Measurements from ENCODE around the gene HBQ1.
"Not testable (repeated sequence)": the region's sequence is repeated elsewhere in the genome, so short reads cannot be mapped to it uniquely, and the experiment has no call there.

Gene HBQ1

DNA sequence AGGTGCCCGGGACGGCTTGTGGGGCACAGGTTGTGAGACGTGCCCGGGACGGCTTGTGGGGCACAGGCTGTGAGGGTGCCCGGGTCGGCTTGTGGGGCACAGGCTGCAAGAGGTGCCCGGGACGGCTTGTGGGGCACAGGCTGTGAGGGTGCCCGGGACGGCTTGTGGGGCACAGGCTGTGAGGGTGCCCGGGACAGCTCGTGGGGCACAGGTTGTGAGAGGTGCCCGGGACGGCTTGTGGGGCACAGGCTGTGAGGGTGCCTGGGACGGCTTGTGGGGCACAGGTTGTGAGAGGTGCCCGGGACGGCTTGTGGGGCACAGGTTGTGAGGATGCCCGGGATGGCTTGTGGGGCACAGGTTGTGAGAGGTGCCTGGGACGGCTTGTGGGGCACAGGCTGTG is 20.0 kb upstream of the HBQ1 start:
- not testable (repeated sequence) for DNase-seq (ENCODE audit: extremely low read depth in 1 of 2, low read depth in 1 of 2)

DNA sequence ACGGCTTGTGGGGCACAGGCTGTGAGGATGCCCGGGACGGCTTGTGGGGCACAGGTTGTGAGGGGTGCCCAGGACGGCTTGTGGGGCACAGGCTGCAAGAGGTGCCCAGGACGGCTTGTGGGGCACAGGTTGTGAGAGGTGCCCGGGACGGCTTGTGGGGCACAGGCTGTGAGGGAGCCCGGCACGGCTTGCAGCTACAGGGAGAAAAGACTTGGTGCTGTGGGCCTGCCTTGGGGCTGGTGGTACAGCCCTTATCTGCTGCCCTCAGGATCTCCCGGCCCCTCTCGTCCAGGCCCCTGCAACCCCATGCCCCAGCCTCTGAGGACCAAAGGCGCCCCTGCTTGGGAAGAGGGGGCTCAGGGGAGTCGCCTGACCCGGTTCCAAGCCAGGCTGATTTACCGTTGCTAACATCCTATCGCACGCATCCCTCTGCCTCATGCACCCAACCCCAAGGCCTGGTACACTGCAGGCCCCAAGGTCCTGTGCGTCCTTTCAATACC is 19.5 kb upstream of the HBQ1 start:
- no peak for DNase-seq (ENCODE audit: extremely low read depth in 1 of 2, low read depth in 1 of 2)

DNA sequence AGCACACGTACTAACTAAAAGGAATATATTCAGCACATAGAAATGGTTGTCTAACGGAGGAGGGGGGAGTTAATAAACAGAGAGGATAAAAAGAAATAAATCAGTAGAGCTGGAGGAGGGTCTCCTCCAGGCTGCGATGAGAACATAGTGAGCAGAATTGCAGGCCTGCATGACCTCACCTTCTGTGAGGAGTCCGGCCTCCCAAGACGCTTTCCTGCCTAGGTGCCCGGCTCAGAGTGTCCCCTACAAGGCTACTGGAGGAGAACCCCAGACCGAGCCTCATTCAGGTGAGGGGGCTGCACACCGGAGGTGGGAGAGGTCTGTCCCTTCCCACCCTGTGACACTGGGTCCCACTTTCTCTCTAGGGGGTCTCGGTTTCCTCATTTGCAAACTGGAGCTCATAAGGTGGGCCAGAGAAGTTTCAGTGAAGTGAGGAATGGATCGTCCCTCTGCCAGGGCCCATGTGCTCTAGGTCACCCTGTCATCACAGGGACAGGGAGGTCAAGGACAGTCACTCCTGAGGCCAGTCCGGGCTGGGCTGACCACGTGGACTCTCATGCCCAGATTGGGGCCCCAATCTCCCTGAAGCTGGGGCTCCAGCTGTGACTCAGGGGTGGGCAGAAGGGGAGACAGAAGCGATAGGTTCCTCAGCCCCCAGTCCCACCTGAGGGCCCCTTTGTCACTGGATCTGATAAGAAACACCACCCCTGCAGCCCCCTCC is 17.8 kb upstream of the HBQ1 start:
- no peak for DNase-seq (ENCODE audit: extremely low read depth in 1 of 2, low read depth in 1 of 2)

DNA sequence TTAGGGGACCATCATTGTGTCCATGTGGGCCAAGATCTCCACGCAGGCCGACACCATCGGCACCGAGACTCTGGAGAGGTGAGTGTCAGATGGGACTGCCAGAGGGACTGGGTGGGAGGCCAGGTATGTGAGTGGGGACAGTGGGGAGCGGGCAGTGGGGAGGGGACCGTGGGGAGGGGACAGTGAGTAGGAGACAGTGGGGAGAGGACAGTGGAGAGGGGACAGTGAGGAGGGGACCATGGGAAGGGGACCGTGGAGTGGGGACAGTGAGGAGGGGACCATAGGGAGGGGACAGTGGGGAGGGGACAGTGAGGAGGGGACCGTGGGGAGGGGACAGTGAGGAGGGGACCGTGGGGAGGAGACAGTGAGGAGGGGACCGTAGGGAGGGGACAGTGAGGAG is 17.1 kb upstream of the HBQ1 start:
- DNase-seq (ENCODE audit: extremely low read depth in 1 of 2, low read depth in 1 of 2) = not testable (repeated sequence)

DNA sequence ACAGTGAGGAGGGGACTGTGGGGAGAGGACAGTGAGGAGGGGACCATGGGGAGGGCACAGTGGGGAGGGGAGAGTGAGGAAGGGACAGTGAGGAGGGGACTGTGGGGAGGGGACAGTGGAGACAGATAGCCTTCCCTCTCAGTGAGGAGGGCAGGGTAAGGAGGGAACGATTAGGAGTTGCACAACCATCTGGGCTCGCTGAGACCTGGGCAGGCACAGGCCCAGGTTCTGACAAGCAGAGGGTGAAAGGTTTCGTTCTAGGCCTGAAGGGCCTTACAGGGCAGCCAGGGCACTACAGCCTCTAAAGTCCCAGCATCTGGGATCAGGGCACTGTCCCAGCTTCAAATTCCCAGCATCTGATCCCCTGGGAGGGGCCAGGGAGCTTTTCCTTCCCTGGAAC is 16.6 kb upstream of the HBQ1 start:
- DNase-seq (ENCODE audit: extremely low read depth in 1 of 2, low read depth in 1 of 2) = not testable (repeated sequence)

DNA sequence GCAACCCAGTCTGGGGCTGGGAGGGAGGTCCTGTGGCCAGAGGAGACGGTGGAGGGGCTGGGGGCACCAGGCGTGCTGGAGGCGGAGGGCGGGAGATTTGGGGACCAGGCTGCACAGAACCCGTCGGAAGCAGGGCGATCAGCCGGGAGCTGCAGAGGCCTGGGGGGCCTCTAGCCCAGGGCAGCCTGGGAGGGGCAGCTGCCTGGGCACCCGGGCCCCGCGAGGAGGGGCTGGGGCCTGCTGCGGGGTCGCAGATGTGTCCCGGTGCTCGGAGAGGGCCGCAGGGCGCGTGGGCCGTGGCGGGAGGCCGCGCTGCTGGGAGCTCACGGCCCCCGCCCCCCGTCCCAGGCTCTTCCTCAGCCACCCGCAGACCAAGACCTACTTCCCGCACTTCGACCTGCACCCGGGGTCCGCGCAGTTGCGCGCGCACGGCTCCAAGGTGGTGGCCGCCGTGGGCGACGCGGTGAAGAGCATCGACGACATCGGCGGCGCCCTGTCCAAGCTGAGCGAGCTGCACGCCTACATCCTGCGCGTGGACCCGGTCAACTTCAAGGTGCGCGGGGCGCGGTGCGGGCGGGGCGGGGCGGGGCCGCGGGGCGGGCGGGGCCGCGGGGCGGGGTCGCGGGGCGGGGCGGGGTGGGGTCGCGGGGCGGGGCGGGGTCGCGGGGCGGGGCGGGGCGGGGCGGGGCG is 16.0 kb upstream of the HBQ1 start:
- DNase-seq (ENCODE audit: extremely low read depth in 1 of 2, low read depth in 1 of 2) = not testable (repeated sequence)

DNA sequence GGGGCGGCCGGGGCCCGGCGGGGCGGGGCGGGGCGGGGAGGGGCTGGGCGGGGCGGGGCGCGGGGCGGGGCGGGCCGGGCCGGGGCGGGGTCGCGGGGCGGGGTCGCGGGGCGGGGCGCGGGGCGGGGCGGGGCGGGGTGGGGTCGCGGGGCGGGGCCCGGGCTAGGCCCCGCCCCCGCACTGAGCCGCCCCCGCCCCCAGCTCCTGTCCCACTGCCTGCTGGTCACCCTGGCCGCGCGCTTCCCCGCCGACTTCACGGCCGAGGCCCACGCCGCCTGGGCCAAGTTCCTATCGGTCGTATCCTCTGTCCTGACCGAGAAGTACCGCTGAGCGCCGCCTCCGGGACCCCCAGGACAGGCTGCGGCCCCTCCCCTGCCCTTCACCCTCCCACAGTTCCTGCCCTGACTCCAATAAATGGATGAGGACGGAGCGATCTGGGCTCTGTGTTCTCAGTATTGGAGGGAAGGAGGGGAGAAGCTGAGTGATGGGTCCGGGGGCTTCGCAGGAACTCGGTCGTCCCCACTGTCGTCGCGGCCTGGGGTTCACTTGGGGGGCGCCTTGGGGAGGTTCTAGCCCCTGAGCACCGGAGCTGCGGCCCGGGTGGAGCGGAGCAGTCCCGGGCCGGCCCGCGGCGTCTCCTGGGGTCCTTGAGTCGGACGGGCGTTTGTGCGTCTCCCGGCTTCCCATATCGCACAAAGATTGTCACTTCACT is 15.3 kb upstream of the HBQ1 start:
- DNase-seq (ENCODE audit: extremely low read depth in 1 of 2, low read depth in 1 of 2) = no peak

DNA sequence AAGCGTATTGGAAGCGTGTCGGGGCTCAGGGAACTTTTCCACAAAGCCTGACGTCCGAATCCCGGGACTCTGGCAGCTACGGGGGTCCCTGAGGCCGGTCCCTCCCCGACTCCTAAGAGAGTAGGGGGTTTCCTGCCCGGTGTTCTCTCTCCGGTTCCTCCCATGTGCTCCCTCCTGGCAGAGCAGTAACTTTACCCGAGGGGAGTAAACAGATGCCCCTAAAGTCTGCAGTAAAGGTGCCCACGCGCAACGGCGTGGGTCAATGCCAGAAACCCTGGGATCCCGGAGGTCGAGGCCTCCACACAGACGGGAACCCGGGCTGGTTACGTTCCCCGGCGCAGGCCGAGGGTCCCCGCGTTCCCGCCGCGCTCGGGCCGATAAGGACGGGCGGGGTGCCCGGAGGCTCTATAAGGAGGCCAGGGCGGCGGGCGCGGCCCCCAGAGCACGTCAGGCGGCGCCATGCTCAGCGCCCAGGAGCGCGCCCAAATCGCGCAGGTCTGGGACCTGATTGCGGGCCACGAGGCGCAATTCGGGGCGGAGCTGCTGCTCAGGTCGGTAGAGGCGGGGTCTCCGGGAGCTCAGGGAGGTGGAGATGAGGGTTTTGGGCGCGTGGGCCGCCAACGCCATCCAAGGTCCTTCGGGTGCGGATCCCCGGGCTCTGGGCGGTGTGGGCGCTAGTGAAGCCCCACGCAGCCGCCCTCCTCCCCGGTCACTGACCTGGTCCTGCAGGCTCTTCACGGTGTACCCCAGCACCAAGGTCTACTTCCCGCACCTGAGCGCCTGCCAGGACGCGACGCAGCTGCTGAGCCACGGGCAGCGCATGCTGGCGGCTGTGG is 14.5 kb upstream of the HBQ1 start, which contains the start of gene HBM:
Gene HBM (plus strand): TSS at position 440 of the 836 bp plus-strand sequence. CDS start 20 bp downstream, at position 460.
- no peak for DNase-seq (ENCODE audit: extremely low read depth in 1 of 2, low read depth in 1 of 2)

DNA sequence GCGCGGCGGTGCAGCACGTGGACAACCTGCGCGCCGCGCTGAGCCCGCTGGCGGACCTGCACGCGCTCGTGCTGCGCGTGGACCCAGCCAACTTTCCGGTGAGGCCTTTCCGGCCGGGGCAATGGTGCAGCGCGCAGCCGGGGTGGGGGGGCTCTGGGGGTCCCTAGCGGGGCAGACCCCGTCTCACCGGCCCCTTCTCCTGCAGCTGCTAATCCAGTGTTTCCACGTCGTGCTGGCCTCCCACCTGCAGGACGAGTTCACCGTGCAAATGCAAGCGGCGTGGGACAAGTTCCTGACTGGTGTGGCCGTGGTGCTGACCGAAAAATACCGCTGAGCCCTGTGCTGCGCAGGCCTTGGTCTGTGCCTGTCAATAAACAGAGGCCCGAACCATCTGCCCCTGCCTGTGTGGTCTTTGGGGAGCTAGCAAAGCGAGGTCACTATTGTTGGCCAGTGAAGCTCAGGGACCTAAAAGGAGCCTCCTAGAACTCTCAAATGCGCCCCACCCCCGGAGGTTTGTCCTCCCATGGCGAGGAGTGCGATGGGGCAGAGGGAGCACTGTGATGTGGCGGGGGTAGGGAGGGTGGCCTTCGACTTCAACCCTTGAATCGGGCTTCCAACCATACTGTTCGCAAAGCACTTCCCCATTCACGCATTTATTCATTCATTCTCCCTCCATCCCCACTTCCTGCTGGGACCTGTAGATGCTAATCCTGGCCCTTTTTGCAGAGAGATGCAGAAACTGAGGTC is 13.7 kb upstream of the HBQ1 start:
- DNase-seq (ENCODE audit: extremely low read depth in 1 of 2, low read depth in 1 of 2) = no peak

DNA sequence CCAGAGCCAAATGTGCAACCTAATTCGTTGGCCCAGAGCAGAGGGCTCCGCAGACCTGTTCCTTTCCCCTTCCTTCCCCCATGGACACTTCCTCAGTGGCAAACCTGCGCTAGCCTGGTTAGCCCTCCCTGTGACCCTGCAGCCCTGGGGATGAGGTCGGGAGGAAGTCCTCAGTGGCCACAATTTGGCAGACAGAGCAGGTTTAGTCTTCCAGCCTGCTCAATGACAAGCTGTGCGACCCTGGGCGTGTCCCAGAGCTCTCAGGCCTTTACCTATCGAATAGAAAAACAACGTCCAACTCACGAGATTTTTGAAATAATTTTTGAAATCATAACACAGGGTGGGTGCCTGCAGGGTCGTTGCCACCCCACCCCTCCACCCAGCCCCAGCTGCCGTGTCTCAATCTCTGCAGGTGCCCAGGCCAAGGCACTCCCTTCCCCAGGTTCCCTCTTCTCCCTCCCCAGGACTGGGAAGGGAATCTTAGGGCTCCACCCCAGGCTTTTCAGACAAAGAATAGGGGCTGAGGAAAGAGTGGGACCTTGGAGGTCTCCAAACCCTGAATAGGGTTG is 13.1 kb upstream of the HBQ1 start:
- DNase-seq (ENCODE audit: extremely low read depth in 1 of 2, low read depth in 1 of 2) = no peak

DNA sequence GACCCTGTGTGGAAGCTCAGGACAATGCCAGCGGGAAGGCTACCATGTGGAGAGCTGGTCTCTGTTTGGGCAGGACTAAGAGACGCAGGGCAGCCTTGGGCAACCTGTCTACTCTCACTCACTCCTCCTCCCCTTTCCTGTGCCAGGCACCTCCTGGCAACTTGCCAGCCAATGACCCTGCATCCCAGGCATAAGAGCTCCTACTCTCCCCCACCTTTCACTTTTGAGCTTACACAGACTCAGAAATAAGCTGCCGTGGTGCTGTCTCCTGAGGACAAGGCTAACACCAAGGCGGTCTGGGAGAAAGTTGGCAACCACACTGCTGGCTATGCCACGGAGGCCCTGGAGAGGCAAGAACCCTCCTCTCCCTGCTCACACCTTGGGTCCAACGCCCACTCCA is 11.8 kb upstream of the HBQ1 start:
- no peak for DNase-seq (ENCODE audit: extremely low read depth in 1 of 2, low read depth in 1 of 2)

DNA sequence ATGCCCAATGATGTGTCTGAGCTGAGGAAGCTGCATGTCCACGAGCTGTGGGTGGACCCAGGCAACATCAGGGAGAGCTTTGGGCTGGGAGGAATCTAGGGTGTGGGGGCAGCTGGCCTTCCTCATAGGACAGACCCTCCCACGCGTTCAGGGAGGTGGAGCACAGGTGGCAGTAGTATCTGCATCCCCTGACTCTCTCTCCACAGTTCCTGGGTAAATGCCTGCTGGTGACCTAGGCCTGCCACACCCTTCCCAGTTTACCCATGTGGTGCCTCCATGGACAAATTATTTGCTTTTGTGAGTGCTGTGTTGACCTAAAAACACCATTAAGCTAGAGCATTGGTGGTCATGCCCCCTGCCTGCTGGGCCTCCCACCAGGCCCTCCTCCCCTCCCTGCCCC is 11.2 kb upstream of the HBQ1 start:
- no peak for DNase-seq (ENCODE audit: extremely low read depth in 1 of 2, low read depth in 1 of 2)

DNA sequence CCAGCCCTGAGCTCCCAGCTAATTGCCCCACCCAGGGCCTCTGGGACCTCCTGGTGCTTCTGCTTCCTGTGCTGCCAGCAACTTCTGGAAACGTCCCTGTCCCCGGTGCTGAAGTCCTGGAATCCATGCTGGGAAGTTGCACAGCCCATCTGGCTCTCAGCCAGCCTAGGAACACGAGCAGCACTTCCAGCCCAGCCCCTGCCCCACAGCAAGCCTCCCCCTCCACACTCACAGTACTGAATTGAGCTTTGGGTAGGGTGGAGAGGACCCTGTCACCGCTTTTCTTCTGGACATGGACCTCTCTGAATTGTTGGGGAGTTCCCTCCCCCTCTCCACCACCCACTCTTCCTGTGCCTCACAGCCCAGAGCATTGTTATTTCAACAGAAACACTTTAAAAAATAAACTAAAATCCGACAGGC is 10.2 kb upstream of the HBQ1 start:
- not testable (repeated sequence) for DNase-seq (ENCODE audit: extremely low read depth in 1 of 2, low read depth in 1 of 2)

DNA sequence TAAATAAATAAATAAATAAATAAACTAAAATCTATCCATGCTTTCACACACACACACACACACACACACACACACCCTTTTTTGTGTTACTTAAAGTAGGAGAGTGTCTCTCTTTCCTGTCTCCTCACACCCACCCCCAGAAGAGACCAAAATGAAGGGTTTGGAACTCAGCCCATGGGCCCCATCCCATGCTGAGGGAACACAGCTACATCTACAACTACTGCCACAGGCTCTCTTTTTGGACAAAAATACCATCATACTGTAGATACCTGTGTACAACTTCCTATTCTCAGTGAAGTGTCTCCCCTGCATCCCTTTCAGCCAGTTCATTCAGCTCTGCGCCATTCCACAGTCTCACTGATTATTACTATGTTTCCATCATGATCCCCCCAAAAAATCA is 9.5 kb upstream of the HBQ1 start:
- DNase-seq (ENCODE audit: extremely low read depth in 1 of 2, low read depth in 1 of 2) = no peak

DNA sequence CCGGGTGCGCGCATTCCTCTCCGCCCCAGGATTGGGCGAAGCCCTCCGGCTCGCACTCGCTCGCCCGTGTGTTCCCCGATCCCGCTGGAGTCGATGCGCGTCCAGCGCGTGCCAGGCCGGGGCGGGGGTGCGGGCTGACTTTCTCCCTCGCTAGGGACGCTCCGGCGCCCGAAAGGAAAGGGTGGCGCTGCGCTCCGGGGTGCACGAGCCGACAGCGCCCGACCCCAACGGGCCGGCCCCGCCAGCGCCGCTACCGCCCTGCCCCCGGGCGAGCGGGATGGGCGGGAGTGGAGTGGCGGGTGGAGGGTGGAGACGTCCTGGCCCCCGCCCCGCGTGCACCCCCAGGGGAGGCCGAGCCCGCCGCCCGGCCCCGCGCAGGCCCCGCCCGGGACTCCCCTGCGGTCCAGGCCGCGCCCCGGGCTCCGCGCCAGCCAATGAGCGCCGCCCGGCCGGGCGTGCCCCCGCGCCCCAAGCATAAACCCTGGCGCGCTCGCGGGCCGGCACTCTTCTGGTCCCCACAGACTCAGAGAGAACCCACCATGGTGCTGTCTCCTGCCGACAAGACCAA is 7.8 kb upstream of the HBQ1 start, which contains the start of gene HBA2:
Gene HBA2 (plus strand): TSS at position 503 of the 568 bp plus-strand sequence. CDS start 37 bp downstream, at position 540.
- DNase-seq (ENCODE audit: extremely low read depth in 1 of 2, low read depth in 1 of 2) = not testable (repeated sequence)

DNA sequence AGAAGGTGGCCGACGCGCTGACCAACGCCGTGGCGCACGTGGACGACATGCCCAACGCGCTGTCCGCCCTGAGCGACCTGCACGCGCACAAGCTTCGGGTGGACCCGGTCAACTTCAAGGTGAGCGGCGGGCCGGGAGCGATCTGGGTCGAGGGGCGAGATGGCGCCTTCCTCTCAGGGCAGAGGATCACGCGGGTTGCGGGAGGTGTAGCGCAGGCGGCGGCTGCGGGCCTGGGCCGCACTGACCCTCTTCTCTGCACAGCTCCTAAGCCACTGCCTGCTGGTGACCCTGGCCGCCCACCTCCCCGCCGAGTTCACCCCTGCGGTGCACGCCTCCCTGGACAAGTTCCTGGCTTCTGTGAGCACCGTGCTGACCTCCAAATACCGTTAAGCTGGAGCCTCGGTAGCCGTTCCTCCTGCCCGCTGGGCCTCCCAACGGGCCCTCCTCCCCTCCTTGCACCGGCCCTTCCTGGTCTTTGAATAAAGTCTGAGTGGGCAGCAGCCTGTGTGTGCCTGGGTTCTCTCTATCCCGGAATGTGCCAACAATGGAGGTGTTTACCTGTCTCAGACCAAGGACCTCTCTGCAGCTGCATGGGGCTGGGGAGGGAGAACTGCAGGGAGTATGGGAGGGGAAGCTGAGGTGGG is 6.9 kb upstream of the HBQ1 start:
- not testable (repeated sequence) for DNase-seq (ENCODE audit: extremely low read depth in 1 of 2, low read depth in 1 of 2)

DNA sequence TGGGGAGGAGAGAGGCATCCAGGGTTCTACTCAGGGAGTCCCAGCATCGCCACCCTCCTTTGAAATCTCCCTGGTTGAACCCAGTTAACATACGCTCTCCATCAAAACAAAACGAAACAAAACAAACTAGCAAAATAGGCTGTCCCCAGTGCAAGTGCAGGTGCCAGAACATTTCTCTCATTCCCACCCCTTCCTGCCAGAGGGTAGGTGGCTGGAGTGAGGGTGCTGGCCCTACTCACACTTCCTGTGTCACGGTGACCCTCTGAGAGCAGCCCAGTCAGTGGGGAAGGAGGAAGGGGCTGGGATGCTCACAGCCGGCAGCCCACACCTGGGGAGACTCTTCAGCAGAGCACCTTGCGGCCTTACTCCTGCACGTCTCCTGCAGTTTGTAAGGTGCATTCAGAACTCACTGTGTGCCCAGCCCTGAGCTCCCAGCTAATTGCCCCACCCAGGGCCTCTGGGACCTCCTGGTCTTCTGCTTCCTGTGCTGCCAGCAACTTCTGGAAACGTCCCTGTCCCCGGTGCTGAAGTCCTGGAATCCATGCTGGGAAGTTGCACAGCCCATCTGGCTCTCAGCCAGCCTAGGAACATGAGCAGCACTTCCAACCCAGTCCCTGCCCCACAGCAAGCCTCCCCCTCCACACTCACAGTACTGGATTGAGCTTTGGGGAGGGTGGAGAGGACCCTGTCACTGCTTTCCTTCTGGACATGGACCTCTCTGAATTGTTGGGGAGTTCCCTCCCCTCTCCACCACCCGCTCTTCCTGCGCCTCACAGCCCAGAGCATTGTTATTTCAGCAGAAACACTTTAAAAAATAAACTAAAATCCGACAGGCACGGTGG is 6.1 kb upstream of the HBQ1 start:
- not testable (repeated sequence) for DNase-seq (ENCODE audit: extremely low read depth in 1 of 2, low read depth in 1 of 2)

Measured in activated CD8-positive, alpha-beta memory T cell treated with anti-CD3 and anti-CD28 coated beads for 1 hour (primary cell).